Vagina (tissue), 2 donors: ENCODE data around the gene TMEM151A. TPM values are rescaled to one million over a fixed set of nuclear protein-coding genes. Genes with fewer than 3 reads are reported as not detected.
A peak's percentile ranks its signal among the peaks of the same experiment; 100 is the strongest.
"Not testable (repeated sequence)": the region's sequence is repeated elsewhere in the genome, so short reads cannot be mapped to it uniquely, and the experiment has no call there.

Experiments
- DNase-seq, 2 donors: peaks; one replicate each; pipeline ENCODE4 v3.0.0-alpha.2; 2017; ENCODE audit errors: extremely low spot score in 2 of 2
- H3K27ac ChIP-seq: fragments of 200-600 bp; sonication (generic); one replicate; pipeline ENCODE4 v1.5.1; 2019
- H3K27me3 ChIP-seq: fragments of 200-600 bp; sonication (generic); one replicate; pipeline ENCODE4 v1.5.1; 2019
- H3K36me3 ChIP-seq, 2 donors: fragments of 200-600 bp; sonication (generic); one replicate each; pipeline ENCODE4 v1.5.1; 2017 to 2019
- H3K4me1 ChIP-seq: fragments of 200-600 bp; sonication (generic); one replicate; pipeline ENCODE4 v1.5.1; 2019
- H3K4me3 ChIP-seq, 2 donors: fragments of 200-600 bp; sonication (generic); 1 replicate in 1 of 2; 2 replicates in 1 of 2; pipeline ENCODE4 v1.5.1; 2016 to 2019
- H3K9me3 ChIP-seq: fragments of 200-600 bp; sonication (generic); one replicate; pipeline ENCODE4 v1.5.1; 2019
- CTCF ChIP-seq, 3 experiments: fragments of 450-650 bp in 2 of 3; fragments of 200-600 bp in 1 of 3; sonication (generic) in 1 of 3; IDR thresholded peaks; one replicate each; pipeline ENCODE4 v1.5.1; 2017 to 2019; ENCODE audit warnings: antibody characterized with exemption in 3 of 3, mild to moderate bottlenecking in 2 of 3, moderate library complexity in 2 of 3
- POLR2A ChIP-seq, 2 donors: fragments of 450-650 bp; IDR thresholded peaks; one replicate each; pipeline ENCODE4 v1.6.1; 2017; ENCODE audit warnings: antibody characterized with exemption in 2 of 2, mild to moderate bottlenecking in 2 of 2, moderate library complexity in 2 of 2
- POLR2AphosphoS5 ChIP-seq, 2 donors: sonication (generic); formaldehyde crosslinking; IDR thresholded peaks; one replicate each; pipeline ENCODE4 v1.9.0; 2017; ENCODE audit warnings: antibody characterized with exemption in 2 of 2, mild to moderate bottlenecking in 2 of 2, low read depth in 1 of 2; ENCODE audit not compliant: insufficient read depth in 1 of 2
- intact Hi-C: fragments of 100-400 bp; cut with DNase I; formaldehyde crosslinking; loops from one replicate; pipeline ENCODE4 v1.15.1; 2023
- total RNA-seq: library from RNA; depleted of rRNA; stranded (reverse); fragments of >200 nt; gene quantifications from one replicate; pipeline ENCODE4 v1.2.3, GENCODE V29; 2016

TMEM151A gene
- total RNA-seq, 1 donor from 2014 or later: 1.7 TPM

- TF ChIP-seq CTCF (IDR thresholded peaks at IDR 0.05) (no peak), POLR2A (IDR thresholded peaks at IDR 0.05) (no peak), POLR2AphosphoS5 (IDR thresholded peaks at IDR 0.05; ENCODE audit: insufficient read depth in 1 of 2, low read depth in 1 of 2) (no peak)
- intact Hi-C loops: no loop called here
Measured at GRCh38 chr11:66302656-66303055, 11.0 kb downstream of the TMEM151A start.

GRCh38 chr11:66309475-66309874 is 17.8 kb downstream of the TMEM151A start:
- DNase-seq: no peak
- Histone ChIP-seq H3K4me3 (no peak overlapping the region), H3K27ac (no peak overlapping the region), H3K27me3 (no peaks in the 10 kb centered on the region), H3K9me3 (no peaks in the 10 kb centered on the region), H3K4me1 (peaks cover 16% of the 10 kb centered on the region), H3K36me3 (no peaks in the 10 kb centered on the region)
- intact Hi-C loops: no loop called here
- no peak for TF ChIP-seq CTCF (IDR thresholded peaks at IDR 0.05)
- no peak for TF ChIP-seq POLR2AphosphoS5 (IDR thresholded peaks at IDR 0.05; ENCODE audit: insufficient read depth in 1 of 2, low read depth in 1 of 2)
- TF ChIP-seq POLR2A (IDR thresholded peaks at IDR 0.05): no peak

More at GRCh38 chr11:66302656-66303055, 11.0 kb downstream of the TMEM151A start:
- DNase-seq: no peak
- Histone ChIP-seq H3K36me3 (no peaks in the 10 kb centered on the region), H3K27ac (no peak overlapping the region), H3K9me3 (no peaks in the 10 kb centered on the region), H3K4me1 (no peaks in the 10 kb centered on the region), H3K4me3 (no peak overlapping the region), H3K27me3 (no peaks in the 10 kb centered on the region)

DNA sequence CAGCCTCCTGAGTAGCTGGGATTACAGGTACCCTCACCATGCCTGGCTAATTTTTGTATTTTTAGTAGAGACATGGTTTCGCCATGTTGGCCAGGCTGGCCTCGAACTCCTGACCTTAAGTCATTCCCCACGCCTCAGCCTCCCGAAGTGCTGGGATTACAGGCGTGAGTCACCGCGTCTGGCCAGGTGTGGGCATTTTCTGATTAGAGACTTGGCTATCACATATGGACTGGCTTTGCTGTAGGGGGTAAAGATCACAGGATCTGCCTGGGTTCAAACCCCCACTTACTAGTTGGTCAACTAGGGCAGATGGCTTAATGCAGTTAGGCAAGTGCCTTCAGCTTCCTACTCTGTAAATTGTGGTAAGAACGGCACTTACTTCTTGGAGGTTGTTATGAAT is 18.6 kb downstream of the TMEM151A start:
- intact Hi-C loops: no loop called here
- Histone ChIP-seq H3K36me3 (no peaks in the 10 kb centered on the region), H3K4me1 (peaks cover 24% of the 10 kb centered on the region), H3K4me3 (no peak overlapping the region), H3K27ac (no peak overlapping the region), H3K27me3 (no peaks in the 10 kb centered on the region), H3K9me3 (no peaks in the 10 kb centered on the region)
- DNase-seq: no peak
- no peak for TF ChIP-seq POLR2AphosphoS5 (IDR thresholded peaks at IDR 0.05; ENCODE audit: insufficient read depth in 1 of 2, low read depth in 1 of 2)
- TF ChIP-seq CTCF (IDR thresholded peaks at IDR 0.05): no peak
- no peak for TF ChIP-seq POLR2A (IDR thresholded peaks at IDR 0.05)

DNA sequence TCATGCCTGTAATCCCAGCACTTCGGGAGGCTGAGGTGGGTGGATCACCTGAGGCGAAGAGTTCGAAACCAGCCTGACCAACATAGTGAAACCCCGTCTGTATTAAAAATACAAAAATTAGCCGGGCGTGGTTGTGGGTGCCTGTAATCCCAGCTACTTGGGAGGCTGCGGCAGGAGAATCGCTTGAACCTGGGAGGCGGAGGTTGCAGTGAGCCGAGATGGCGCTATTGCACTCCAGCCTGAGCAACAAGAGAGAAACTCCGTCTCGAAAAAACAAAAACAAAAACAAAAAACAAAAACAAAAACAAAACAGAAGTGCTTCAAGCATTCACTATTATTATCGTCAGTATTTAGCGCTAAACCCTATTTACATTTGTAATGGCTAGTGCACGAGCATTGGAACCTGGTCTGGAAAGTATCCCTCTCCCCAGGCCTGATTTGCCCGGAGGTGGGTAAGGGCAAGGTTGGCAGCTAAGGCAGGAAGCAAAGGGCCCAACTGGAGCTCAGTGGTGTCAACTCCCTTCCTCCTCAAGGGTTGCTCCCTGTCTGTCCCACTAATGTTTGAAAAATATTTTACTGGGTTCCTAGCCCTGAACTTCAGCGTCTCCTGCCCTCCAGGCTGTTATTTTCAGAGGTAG is 19.2 kb downstream of the TMEM151A start:
- H3K4me3 ChIP-seq, intact Hi-C loops, H3K9me3 ChIP-seq, H3K27ac ChIP-seq, DNase-seq, H3K36me3 ChIP-seq, H3K27me3 ChIP-seq: not testable (repeated sequence)
- peaks cover 29% of the 10 kb centered on the region for H3K4me1 ChIP-seq

DNA sequence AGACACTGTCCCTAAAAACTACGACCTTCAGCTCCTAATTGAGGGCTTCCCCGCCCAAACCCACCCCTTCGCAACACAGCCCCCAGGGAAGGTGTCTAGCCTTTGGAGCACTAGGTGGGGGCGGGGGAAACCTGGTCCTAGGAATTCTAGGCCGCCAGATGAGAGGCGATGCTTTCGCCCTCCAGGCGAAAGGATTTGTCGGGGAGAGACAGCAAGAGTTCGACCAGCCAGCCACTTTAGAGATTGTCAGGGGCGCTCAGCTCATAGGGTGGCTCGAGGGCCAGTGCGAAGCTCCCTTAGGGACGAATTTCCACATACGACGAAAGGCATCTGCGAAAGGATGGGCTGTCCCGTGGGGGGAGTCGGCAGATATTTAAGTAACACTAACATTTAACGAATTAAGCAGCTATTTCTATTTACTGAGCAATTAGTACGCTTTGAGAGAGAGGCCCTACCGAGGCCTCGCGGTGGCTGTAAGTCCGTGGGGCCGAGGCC is 19.8 kb downstream of the TMEM151A start:
- TF ChIP-seq CTCF (IDR thresholded peaks at IDR 0.05) (no peak), POLR2AphosphoS5 (IDR thresholded peaks at IDR 0.05; ENCODE audit: insufficient read depth in 1 of 2, low read depth in 1 of 2) (no peak), POLR2A (IDR thresholded peaks at IDR 0.05) (no peak)
- Histone ChIP-seq H3K36me3 (no peaks in the 10 kb centered on the region), H3K4me1 (peaks cover 35% of the 10 kb centered on the region), H3K9me3 (no peaks in the 10 kb centered on the region), H3K27ac (peak overlapping the region; percentile 85), H3K27me3 (no peaks in the 10 kb centered on the region), H3K4me3 (peak overlapping the region; percentile 58 to 68)
- no peak for DNase-seq
- intact Hi-C loops: no loop called here
